ENCODE measurements around the gene S100A4.

DNA sequence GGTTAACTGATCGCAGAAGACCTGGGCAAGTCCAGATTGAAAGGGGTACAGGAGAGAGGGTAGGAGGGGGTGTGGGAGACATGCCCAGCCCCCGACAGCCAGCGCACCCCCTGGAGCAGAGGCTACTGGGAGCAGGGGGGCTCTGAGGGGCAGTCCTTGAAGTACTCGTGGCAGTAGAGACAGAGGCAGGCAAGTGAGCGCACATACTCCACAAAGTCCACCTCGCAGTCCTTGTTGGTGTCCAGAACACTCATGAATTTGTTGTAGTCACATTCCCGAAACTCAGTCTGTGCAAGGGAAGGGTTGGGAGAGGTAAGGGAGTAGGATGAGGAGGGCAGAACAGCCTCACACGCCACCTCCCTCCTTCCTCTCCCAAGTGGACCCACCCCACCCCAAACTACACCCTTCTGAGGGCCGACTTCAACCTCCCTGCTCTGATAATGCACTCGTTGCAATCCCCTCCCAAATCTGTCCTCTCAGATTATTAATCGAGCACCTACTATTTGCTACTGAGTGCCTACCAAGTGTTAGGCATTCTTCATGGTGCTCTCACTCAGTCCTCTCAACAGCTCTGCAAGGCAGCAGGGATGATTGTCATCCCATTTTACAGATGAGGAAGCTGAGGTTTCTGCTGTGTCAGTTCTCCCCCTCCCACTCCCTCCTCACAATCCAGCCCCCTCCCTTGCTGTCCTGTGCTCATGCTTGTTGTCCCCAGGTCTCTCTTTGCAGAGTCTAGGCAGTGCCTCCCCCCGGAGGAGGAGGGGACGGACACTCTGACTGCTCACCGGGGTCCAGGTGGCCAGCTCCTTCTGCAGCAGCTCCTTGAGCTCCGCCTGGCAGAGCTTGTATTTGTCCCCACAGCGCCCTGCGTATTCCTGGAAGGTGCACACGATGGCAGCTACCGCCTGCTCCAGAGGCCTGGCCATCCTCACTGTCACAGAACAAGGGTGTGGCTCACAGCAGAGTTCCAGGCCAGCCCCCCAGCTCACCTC, 2.2 kb upstream of the S100A4 start:
- TF ChIP-seq CTCF (IDR thresholded peaks at IDR 0.05): no peak
- TF ChIP-seq POLR2A (IDR thresholded peaks at IDR 0.05): no peak

Measured in testis (tissue), 2 donors.